Natural killer cell treated with Interleukin-12 subunit alpha and Interleukin-12 subunit beta and Interleukin-15 and Interleukin-18, amount 100 ng/mL, for 72 hours (primary cell): ENCODE results near the gene MANSC4. TPM values are rescaled to one million over a fixed set of nuclear protein-coding genes. Genes with fewer than 3 reads are reported as not detected.
"Not testable (repeated sequence)": the region's sequence is repeated elsewhere in the genome, so short reads cannot be mapped to it uniquely, and the experiment has no call there.

Experiments used
- ATAC-seq, 2 donors: fragments of 150-1000 bp; cut with Tn5 transposase in 1 of 2; sonication (Bioruptor Pico), chemical (Tn5 transposase) in 1 of 2; 2 replicates each; pipeline ENCODE4 v1.10.0; 2021
- DNase-seq: peaks from one replicate; pipeline ENCODE4 v3.0.0; 2022; ENCODE audit warnings: low spot score
- H3K27ac Mint-ChIP-seq, 2 donors: 1 replicate in 1 of 2; 2 replicates in 1 of 2; pipeline ENCODE4 v1.8.0; 2022; ENCODE audit warnings: mixed read lengths in 2 of 2, mild to moderate bottlenecking in 1 of 2, moderate library complexity in 1 of 2
- H3K27me3 Mint-ChIP-seq, 2 donors: 1 replicate in 1 of 2; 2 replicates in 1 of 2; pipeline ENCODE4 v1.8.0; 2022; ENCODE audit warnings: mixed read lengths in 2 of 2
- H3K36me3 Mint-ChIP-seq: one replicate; pipeline ENCODE4 v1.8.0; 2022; ENCODE audit warnings: mixed read lengths
- H3K4me1 Mint-ChIP-seq, 2 donors: 1 replicate in 1 of 2; 2 replicates in 1 of 2; pipeline ENCODE4 v1.8.0; 2022; ENCODE audit warnings: low read depth in 2 of 2, mixed read lengths in 2 of 2, mild to moderate bottlenecking in 1 of 2
- H3K4me3 Mint-ChIP-seq: one replicate; pipeline ENCODE4 v1.8.0; 2022; ENCODE audit warnings: mixed read lengths
- H3K9me3 Mint-ChIP-seq: 2 replicates; pipeline ENCODE4 v1.8.0; 2022; ENCODE audit warnings: mixed read lengths
- total RNA-seq, 2 donors: library from RNA; stranded (reverse); gene quantifications; one replicate each; pipeline ENCODE4 v1.2.3, GENCODE V29; 2022

MANSC4 gene
- total RNA-seq, 2 donors from 2014 or later: not detected

DNA sequence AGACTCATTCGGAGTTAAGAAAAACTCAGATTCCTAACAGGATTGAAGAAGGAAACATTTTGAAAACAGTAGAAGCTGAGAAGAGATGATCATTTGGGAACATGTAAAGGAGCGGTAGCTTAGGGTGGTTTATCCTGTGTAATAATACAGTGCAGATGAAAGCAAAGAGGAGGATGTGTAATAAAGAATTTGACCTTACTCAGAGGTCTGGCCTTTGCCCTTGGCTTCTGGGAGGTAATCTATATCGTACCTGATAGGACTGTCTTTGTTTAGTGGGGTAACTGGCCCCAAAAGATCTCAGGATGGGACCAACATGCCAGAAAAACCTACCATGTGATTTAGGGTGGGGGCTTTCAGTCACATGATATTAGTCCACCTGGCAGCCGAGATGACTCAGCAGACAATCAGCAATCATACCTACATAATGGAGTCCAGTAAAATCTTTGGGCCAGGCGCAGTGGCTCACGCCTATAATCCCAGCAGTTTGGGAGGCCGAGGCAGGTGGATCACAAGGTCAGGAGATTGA, 23.3 kb downstream of the MANSC4 start:
- no peaks in the 10 kb centered on the region for H3K4me1 Mint-ChIP-seq
- ATAC-seq (no peak), DNase-seq (no peak)
- H3K9me3 Mint-ChIP-seq: no peaks in the 10 kb centered on the region
- H3K4me3 Mint-ChIP-seq: no peak overlapping the region
- no peaks in the 10 kb centered on the region for H3K27me3 Mint-ChIP-seq
- peaks cover 10% of the 10 kb centered on the region for H3K36me3 Mint-ChIP-seq
- H3K27ac Mint-ChIP-seq: no peak overlapping the region

DNA sequence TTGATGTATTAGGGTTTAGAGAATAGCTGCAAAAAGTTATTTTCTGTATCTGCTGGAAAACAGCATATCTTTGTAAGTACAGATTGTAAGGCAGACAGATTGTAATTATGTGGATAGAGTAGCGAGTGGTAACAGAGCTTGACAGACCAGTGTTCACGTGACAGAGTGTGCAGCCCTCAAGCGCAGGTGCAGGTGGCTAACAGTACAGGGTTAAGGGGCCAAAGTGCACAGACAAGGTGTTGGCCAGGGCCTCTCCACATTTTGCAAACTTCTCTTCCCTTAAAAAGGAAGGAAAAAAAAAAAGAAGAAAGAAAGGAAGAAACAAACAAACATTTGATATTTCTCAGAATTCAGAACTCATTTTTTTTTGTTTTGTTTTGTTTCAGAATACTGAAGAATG, 25.2 kb downstream of the MANSC4 start:
- no peaks in the 10 kb centered on the region for H3K27me3 Mint-ChIP-seq
- DNase-seq (no peak), ATAC-seq (no peak)
- H3K36me3 Mint-ChIP-seq: peaks cover 10% of the 10 kb centered on the region
- no peak overlapping the region for H3K4me3 Mint-ChIP-seq
- no peak overlapping the region for H3K27ac Mint-ChIP-seq
- no peaks in the 10 kb centered on the region for H3K9me3 Mint-ChIP-seq
- H3K4me1 Mint-ChIP-seq: no peaks in the 10 kb centered on the region

DNA sequence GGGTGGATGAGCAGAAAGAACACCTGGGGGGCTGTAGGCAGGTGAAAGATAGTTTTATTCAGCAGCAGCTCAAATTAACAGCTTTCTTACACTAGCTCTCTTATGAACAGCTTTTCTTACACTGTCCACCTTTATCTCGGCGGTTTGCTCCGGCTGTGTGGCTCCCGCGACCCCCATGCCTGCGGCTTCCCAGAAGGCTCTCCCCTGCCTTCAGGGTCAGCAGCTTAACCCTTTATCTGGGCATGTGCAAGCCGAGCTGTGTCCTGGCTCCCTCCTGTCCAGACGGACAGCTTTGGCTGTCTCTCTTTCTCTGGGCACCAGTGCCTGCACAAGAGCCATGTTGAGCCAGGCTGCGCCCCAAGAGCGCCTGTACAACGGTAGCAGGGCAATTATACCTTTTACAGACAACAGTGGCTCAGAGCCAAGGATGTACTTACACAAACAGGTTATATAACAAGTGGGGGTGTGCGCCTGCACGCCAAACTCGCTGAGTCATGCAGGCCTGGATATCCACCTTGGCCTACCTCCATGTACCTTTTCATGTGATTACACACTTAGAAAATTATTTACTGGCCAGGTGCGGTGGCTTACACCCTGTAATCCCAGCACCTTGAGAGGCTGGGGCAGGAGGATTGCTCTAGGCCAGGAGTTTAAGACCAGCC, 28.5 kb downstream of the MANSC4 start:
- ATAC-seq: no peak
- Mint-ChIP-seq H3K4me3 (no peak overlapping the region), H3K27me3 (no peaks in the 10 kb centered on the region), H3K9me3 (no peaks in the 10 kb centered on the region), H3K4me1 (no peaks in the 10 kb centered on the region), H3K36me3 (peaks cover 9% of the 10 kb centered on the region), H3K27ac (no peak overlapping the region)
- no peak for DNase-seq

DNA sequence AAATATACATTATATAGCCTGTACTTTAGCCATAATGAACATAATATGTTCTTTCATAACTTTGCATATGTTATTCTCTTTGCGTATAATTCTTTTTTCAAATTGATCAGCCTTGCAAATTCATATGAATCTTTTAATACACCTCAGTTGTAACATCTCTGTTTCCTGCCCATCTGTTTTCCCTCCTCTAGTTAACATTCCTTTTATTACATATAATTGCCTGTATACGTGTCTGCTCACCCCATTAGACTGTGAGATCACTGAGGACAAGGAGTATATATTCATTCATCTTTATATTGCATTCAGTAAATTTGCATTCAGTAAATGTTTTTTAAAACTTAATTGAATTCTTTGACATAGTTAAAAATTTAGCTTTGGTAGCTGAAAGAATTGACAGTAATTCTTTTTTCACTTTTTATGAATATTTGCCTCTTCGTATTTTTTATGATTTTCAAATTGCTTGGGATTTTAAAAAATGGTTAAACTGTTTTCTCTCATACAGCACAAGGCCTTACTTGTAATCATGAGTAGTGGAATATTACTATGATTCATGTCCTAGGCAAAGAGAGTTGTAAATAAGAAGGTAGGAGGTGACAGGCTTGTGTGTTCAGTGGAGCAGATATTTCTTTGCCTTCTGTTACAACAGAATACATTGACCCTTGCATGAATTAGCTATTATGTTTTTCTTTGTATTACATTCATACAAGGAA, 32.8 kb downstream of the MANSC4 start:
- DNase-seq (no peak), ATAC-seq (no peak)
- Mint-ChIP-seq H3K36me3 (peaks cover 9% of the 10 kb centered on the region), H3K4me1 (no peaks in the 10 kb centered on the region), H3K9me3 (no peaks in the 10 kb centered on the region), H3K4me3 (no peak overlapping the region), H3K27me3 (no peaks in the 10 kb centered on the region), H3K27ac (no peak overlapping the region)

DNA sequence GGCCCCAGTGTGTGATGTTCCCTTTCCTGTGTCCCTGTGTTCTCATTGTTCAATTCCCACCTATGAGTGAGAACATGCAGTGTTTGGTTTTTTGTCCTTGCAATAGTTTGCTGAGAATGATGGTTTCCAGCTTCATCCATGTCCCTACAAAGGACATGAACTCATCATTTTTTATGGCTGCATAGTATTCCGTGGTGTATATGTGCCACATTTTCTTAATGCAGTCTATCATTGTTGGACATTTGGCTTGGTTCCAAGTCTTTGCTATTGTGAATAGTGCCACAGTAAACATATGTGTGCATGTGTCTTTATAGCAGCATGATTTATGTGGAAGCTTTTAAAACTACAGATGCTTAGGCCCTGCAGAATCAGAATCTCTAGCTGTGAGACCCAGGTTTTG, 34.3 kb downstream of the MANSC4 start:
- DNase-seq, H3K9me3 Mint-ChIP-seq, H3K27me3 Mint-ChIP-seq, H3K4me3 Mint-ChIP-seq, H3K4me1 Mint-ChIP-seq, H3K27ac Mint-ChIP-seq, ATAC-seq: not testable (repeated sequence)
- H3K36me3 Mint-ChIP-seq: peaks cover 11% of the 10 kb centered on the region

DNA sequence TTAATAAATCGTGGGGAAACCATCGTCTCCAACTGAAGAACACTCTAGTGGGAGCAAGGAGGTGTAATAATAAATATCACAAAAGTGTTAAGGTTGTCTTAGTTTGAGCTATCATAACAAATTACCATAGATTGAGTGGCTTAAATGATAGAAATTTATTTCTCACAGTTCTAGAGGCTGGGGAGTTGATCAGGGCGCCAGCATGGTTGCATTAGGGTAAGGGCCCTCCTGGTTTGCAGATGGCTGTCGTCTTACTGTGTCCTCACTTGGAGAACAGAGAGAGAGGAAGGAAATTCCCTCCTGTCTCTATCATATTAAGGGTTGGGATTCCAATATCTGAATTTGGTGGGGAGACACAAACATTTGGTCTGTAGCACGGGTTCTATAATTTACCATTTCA, 36.4 kb downstream of the MANSC4 start:
- no peak overlapping the region for H3K4me3 Mint-ChIP-seq
- ATAC-seq: no peak

DNA sequence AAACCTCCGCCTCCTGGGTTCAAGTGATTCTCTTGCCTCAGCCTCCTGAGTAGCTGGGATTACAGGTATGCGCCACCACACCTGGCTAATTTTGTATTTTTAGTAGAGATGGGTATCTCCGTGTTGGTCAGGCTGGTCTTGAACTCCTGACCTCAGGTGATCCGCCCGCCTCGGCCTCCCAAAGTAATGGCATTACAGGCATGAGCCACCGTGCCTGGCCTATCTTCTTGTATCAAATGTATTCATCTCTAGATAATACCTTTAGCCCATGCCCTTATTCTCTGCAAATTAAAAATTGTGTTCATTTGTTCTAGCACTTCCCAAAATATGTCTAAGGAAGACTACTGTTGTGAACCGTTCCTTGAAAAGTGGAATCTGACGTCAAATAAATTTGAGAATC, 45.7 kb downstream of the MANSC4 start:
- not testable (repeated sequence) for H3K4me1 Mint-ChIP-seq, ATAC-seq, H3K4me3 Mint-ChIP-seq, DNase-seq, H3K27ac Mint-ChIP-seq, H3K27me3 Mint-ChIP-seq, H3K9me3 Mint-ChIP-seq
- H3K36me3 Mint-ChIP-seq: peaks cover 14% of the 10 kb centered on the region

More for the DNA sequence above, 36.4 kb downstream of the MANSC4 start:
- no peaks in the 10 kb centered on the region for H3K27me3 Mint-ChIP-seq
- H3K36me3 Mint-ChIP-seq: peaks cover 11% of the 10 kb centered on the region
- H3K9me3 Mint-ChIP-seq: no peaks in the 10 kb centered on the region
- H3K27ac Mint-ChIP-seq: no peak overlapping the region
- DNase-seq: no peak
- H3K4me1 Mint-ChIP-seq: peaks cover 4 to 10% of the 10 kb centered on the region in 2 donors

DNA sequence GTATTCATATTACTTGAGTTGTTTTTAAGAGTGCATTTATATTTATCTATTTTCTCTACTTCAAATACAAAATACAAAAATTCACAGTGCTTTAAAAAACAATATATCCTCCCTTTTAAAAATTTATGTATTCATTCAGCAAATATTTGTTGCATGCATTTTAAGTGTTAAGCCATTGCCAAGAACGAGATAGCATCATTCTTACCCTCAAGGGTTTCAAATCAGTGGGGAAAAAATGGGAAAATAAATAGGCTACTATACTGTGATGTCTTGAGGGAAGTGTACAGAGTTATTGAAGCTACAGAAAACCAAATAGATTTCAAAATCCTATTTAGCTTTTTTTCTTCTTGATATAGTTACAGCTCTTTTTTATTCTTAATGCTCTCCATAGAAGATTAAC, 46.2 kb downstream of the MANSC4 start:
- Mint-ChIP-seq H3K27ac (no peak overlapping the region), H3K4me3 (no peak overlapping the region), H3K4me1 (peaks cover 0 to under 1% of the 10 kb centered on the region in 2 donors), H3K9me3 (no peaks in the 10 kb centered on the region), H3K36me3 (peaks cover 14% of the 10 kb centered on the region), H3K27me3 (no peaks in the 10 kb centered on the region)
- DNase-seq (no peak), ATAC-seq (no peak)

DNA sequence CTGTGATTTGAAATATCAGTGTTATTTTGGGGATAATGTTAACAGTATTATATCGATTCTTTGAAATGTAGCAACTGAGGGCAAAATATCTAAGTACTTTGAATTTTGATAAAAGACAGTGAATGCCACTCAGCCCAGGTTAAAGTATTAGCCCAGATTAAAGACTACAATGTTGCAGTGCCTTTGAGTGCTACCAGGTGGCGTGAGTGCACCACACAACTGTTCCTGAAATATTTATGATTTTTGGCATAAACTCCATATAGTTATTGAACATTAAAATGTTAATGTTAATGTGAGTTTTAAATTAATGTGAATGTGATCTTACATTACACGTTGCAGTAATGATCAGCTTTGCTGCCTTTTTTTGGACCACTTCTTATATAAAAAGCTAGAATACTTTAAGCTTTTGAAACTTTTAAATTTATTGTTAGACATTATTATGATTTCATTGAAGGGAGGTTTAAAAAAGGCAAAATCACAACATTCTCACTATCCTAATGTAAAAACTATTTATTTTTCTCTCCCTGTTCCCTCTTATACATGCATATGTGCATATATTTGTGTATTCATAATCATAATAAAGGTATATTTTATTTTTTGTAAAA, 46.9 kb downstream of the MANSC4 start:
- ATAC-seq (no peak), DNase-seq (no peak)
- Mint-ChIP-seq H3K4me3 (no peak overlapping the region), H3K4me1 (no peaks in the 10 kb centered on the region), H3K27ac (no peak overlapping the region), H3K27me3 (no peaks in the 10 kb centered on the region), H3K36me3 (peaks cover 14% of the 10 kb centered on the region), H3K9me3 (no peaks in the 10 kb centered on the region)

DNA sequence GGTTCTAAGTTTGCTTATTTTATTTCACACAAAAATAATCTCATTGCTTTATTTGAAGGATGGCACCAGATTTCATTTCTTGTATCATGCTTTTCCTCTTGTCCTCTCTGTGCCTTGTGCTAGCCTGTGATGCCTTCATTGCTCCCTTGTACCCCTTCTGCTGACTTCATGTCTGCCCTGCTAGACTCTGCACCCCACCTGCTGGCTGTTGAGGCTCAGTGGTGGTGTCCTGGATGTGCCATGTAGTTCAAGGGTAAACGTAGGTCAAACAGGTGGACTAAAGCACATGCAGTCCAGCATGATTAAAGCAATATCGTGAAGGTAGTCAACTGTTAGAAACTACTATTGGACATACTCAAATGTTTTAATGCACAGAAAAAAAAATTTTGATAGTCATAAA, 47.8 kb downstream of the MANSC4 start:
- ATAC-seq: no peak
- H3K27me3 Mint-ChIP-seq: no peaks in the 10 kb centered on the region
- peaks cover 9% of the 10 kb centered on the region for H3K36me3 Mint-ChIP-seq
- no peak overlapping the region for H3K27ac Mint-ChIP-seq
- H3K4me3 Mint-ChIP-seq: no peak overlapping the region
- H3K4me1 Mint-ChIP-seq: no peaks in the 10 kb centered on the region
- H3K9me3 Mint-ChIP-seq: no peaks in the 10 kb centered on the region
- no peak for DNase-seq

DNA sequence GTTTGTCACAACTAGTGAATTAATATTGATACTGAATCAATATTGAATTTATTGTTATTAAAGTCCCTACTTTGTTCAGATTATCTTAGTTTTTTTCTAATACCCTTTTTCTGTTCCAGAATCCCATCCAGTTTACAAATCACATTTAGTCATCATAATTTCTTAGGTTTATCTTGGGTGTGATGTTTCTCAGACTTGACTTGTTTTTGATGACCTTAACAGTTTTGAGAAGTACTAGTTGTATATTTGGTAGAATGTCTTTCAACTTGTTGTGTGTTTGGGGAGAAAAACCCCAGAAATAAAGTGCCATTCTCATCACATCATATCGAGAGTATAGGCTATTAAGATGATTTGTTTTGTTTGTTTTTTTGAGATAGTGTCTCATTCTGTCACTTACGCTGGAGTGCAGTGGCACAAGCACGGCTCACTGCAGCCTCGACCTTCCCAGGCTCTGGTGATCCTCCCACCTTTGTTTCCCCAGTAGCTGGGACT, 49.9 kb downstream of the MANSC4 start:
- no peaks in the 10 kb centered on the region for H3K9me3 Mint-ChIP-seq
- peaks cover 8% of the 10 kb centered on the region for H3K36me3 Mint-ChIP-seq
- H3K27me3 Mint-ChIP-seq: no peaks in the 10 kb centered on the region
- no peak overlapping the region for H3K27ac Mint-ChIP-seq
- DNase-seq (no peak), ATAC-seq (no peak)
- no peaks in the 10 kb centered on the region for H3K4me1 Mint-ChIP-seq
- no peak overlapping the region for H3K4me3 Mint-ChIP-seq

DNA sequence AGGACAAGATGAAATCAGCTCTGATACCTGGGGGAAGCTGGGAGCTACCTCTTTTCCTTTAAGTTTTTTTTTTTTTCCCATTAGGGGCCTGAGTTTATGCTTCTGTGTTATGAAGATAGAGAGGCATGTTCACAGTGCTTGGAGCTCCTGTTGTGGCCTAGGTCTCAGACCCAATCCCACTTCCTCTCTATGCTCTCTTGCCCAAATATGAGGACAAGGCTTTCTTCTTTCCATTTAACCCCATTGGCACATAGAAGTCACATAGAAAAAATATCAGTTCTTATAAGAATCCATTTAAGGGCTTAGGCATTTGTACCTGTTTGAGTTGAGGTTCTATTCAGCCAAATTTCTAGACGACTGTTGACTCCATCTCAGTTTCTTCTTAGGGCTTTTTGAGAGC, 56.8 kb downstream of the MANSC4 start:
- Mint-ChIP-seq H3K4me1 (no peaks in the 10 kb centered on the region), H3K27me3 (no peaks in the 10 kb centered on the region), H3K9me3 (no peaks in the 10 kb centered on the region), H3K4me3 (no peak overlapping the region), H3K36me3 (no peaks in the 10 kb centered on the region), H3K27ac (no peak overlapping the region)
- DNase-seq (no peak), ATAC-seq (no peak)
